ENCODE results near the gene ITM2A.

- no peak for TF ChIP-seq CTCF (IDR thresholded peaks at IDR 0.05)
- TF ChIP-seq POLR2A (IDR thresholded peaks at IDR 0.05), result no peak
These were observed 620 bp downstream of the ITM2A start for GRCh38 chrX:79366556-79366872.

Measured in gastroesophageal sphincter (tissue), 3 donors.